NCI-H2196 treated with DMSO at 0.1 percent for 48 hours (cell line): ENCODE data around the gene LARGE1.
"Not testable (repeated sequence)": the region's sequence is repeated elsewhere in the genome, so short reads cannot be mapped to it uniquely, and the experiment has no call there.

Source experiments
- DNase-seq: peaks from one replicate; lab custom pipeline; 2025; ENCODE audit not compliant: unreplicated experiment; lab: John Stamatoyannopoulos, UW

The LARGE1 gene

GRCh38 chr22:33496112-33496511, 424.2 kb downstream of the LARGE1 start:
- DNase-seq: no peak

- DNase-seq: no peak
Measured at GRCh38 chr22:33493476-33494205, 426.6 kb downstream of the LARGE1 start.

- no peak for DNase-seq
Measured at GRCh38 chr22:33492210-33492651, 428.0 kb downstream of the LARGE1 start.

DNA sequence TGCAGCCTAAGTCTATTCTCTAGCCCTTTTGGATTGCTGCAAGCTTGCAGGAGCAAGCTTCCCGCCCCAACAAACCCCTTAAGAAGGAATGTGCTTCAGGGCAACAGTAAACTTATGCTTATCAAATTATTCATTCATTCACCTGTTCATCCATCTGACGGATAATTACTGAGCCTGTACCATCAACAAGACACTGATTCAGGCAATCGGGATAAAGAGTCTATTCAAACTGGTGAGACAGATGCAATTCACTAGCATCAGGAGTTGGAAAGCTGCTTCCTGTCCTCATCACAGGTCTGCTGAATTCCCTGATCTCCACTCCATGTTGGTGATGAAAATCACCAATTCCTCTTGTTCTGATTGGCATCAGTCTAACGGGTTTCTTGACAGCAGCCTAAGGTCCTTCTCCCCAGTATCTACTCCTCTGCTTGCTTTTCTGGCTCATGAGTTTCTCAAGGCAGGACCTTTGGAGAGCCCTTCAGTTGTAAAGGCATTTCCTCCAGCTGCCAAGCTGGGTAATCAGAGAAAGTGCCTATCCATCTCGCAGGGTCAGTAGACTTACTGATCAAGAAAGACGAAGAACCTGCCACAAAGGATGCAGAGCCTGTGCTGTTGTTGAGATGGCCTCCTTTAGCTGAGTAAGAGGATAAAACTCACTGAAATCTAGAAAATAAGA, 433.1 kb downstream of the LARGE1 start:
- DNase-seq: no peak

GRCh38 chr22:33481550-33481949, 438.7 kb downstream of the LARGE1 start:
- no peak for DNase-seq

- DNase-seq: no peak
Measured at GRCh38 chr22:33477120-33478111, 442.9 kb downstream of the LARGE1 start.

DNA sequence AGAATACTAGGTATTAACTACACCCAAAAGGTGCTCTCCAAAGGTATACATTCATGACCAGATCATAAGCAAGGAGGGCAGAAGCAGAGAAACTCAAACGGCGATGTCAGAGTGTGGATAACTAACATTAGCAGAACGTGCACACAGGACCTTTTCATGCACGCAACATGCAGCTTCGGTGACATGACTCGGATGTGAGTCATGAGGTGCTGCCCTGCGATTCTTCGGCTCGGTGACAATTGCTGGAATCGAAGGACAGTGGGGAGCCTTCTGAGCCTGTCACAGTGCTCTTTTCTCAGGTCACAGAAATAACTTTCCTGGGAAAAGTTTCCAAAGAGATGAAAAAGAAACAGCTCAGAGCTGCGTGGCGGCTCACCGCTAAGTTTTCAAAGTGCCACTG, 443.6 kb downstream of the LARGE1 start:
- DNase-seq: no peak

GRCh38 chr22:33476206-33476605, 444.1 kb downstream of the LARGE1 start:
- no peak for DNase-seq

- DNase-seq: no peak
Measured at GRCh38 chr22:33474587-33474986, 445.7 kb downstream of the LARGE1 start.

DNA sequence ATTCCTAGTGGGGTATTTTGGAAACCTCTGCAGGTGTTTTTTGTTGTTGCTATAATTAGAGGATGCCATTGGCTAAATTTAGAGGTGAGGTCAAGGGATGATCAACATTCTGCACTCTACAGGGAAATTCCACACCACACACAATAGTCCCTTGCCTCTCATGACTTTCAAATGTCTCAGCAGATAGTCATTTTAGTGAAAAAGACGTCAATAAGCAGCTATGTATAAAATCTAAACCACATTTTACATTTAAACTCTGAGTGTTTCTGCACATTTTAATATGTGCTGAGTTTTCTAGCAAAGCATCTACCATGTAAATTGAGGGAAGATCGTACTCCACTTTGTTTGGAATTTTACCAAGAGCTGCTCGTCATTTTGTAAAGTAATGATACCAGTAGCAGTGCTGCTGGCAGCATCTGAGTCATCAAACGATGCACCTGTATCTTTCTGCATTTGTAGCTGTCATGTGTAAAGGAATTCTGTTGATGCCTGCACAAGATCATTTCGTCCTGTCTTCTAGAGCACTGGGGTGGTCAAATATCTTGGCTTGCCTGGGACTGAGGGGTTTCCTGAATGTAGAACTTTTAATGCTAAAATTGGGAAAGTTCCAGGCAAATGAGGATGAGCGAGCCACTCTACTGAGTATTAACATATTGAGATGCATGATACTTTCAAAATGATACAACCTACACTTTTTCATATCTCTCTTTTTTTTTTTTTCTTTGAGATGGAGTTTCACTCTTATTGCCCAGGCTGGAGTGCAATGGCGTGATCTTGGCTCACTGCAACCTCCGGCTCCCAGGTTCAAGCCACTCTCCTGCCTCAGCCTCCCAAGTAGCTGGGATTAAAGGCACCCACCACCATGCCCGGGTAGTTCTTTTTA, 447.6 kb downstream of the LARGE1 start:
- no peak for DNase-seq

DNA sequence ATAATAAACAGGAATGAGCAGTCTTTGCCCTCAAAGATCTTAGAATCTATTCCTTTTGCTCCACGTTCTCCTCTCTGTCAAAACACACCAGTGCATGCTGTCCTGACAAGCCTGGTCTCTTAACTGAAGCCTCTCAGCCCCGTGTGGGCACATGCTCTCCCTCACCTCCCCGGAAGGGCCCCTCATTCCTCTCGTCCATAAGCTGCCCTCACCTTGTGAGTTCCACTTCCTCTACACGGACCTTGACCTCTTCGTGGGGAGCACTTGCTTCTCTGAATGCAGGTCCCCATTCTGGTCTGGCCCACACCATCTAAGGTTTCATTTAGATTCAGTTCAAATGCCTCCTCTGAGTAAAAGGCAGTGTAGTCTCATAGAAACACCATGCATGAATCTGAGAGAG, 449.8 kb downstream of the LARGE1 start:
- no peak for DNase-seq

DNA sequence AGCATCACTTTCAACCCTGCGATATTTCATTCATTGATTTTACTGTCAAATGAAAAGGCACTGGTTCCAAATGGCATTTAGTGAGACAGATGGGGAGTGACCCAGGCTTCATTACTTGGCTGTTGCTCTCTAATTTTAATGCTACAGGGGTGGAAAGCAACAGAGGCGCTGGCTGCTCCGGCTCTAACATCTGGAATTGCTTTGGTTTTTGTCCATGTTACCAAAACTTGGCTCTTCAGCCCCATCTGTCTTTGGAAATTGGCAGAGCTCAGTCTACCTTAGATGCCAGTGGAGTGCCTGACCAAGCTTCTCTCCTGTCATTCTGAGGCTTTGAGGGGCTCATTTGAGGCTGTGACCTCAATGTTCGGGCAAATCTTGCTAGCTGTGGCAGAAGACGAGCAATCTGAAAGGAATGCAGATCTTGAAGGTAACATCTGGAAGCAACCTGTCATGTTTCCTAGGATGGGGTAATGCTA, 452.6 kb downstream of the LARGE1 start:
- DNase-seq: no peak

DNA sequence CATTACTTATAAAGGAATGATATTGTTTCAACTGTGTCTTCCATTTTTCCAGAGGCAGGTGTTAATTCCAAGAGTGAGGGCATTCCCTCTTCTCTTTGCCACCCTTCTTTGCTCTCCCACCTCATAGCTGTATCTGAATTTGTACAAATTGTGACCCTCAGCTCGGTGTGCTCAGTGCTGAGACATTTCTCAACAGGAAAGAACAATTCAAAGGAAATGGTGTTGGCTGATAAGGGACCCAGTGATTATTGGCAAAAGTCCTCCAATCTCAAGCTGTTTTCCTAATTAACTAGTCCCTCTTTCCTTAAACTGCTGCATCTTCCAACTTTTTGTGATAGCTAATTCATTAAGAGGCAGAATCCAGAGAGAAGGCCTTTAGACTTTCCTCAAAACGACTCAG, 453.2 kb downstream of the LARGE1 start:
- no peak for DNase-seq

GRCh38 chr22:33465554-33465953, 454.7 kb downstream of the LARGE1 start:
- no peak for DNase-seq

- no peak for DNase-seq
Measured at GRCh38 chr22:33464698-33465097, 455.6 kb downstream of the LARGE1 start.

DNA sequence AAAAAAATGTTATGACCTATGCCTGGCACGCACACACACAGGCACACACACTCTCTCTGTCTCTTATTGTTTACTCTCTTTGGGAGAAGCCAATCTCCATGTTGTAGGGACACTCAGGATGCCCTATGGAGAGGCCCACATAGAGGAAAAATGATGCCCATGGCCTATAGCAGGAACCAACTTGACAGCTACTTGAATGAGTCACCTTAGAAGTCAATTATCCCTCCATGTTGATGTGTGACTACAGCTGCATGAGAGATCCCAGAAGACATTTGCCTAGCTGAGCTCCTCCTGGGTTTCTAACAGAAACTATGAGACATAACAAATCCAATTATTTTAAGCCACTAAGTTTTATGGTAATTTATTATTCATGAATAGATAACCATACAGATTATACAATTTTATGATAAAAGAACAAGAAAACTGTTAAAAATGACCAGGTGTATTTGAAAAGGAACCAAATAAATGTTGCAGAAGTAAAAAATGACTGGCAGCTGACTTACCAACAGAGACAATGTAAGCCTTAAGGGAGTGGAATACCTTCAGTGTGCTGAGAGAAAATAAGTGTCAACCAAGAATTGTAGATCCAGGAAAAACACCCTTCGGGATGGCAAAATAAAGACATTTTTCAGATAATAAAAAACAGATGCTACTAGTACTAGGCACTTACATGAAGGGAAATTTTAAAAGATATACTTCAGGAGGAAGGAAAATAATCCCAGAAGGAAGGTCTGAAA, 458.4 kb downstream of the LARGE1 start:
- DNase-seq: no peak

DNA sequence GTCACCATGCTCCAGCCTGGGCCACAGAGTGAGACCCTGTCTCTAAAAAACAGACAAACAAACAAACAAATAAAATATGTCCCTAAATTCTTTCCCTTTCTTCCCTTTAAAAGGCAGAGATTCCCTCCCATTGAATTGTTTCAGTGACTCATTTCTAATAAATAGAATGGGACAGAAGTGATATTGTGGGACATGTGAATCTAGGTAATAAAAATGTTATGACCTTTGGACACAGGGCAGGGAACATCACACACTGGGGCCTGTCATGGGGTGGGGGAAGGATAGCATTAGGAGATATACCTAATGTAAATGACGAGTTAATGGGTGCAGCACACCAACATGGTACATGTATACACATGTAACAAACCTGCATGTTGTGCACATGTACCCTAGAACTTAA, 459.0 kb downstream of the LARGE1 start:
- DNase-seq: not testable (repeated sequence)

GRCh38 chr22:33459137-33459536, 461.1 kb downstream of the LARGE1 start:
- no peak for DNase-seq

- DNase-seq: no peak
Measured at GRCh38 chr22:33456511-33456910, 463.8 kb downstream of the LARGE1 start.

- DNase-seq: no peak
Measured at GRCh38 chr22:33455036-33455435, 465.2 kb downstream of the LARGE1 start.
